NCI-H1930 (cell line): ENCODE measurements around the gene SLC4A8.

Source experiments
- DNase-seq, 2 experiments: peaks; one replicate each; lab custom pipeline; 2025; lab: John Stamatoyannopoulos, UW

SLC4A8 gene

GRCh38 chr12:51424662-51425539, at the start of gene SLC4A8:
SLC4A8 (plus strand) TSS chr12:51424831; CDS start chr12:51424988, 157 bp downstream.
- peak; percentile 91 to 96 for DNase-seq

GRCh38 chr12:51374856-51375255, 49.8 kb upstream of the SLC4A8 start:
- DNase-seq, result no peak

GRCh38 chr12:51377099-51377984, 47.3 kb upstream of the SLC4A8 start:
- no peak for DNase-seq

- no peak for DNase-seq
Observed at GRCh38 chr12:51378749-51379148, 45.9 kb upstream of the SLC4A8 start.

- no peak for DNase-seq
Observed at GRCh38 chr12:51379571-51379970, 45.1 kb upstream of the SLC4A8 start.

GRCh38 chr12:51381226-51382079, 43.2 kb upstream of the SLC4A8 start:
- no peak for DNase-seq

- DNase-seq, result no peak
Observed at GRCh38 chr12:51382173-51382572, 42.5 kb upstream of the SLC4A8 start.

- no peak for DNase-seq
Observed at GRCh38 chr12:51383269-51383905, 41.2 kb upstream of the SLC4A8 start.

GRCh38 chr12:51386351-51386750, 38.3 kb upstream of the SLC4A8 start:
- no peak for DNase-seq

GRCh38 chr12:51388069-51388799, 36.4 kb upstream of the SLC4A8 start:
- no peak for DNase-seq

GRCh38 chr12:51388846-51389245, 35.8 kb upstream of the SLC4A8 start:
- DNase-seq, result no peak

- DNase-seq, result no peak
Observed at GRCh38 chr12:51389302-51389999, 35.2 kb upstream of the SLC4A8 start.

- DNase-seq, result no peak
Observed at GRCh38 chr12:51390457-51390856, 34.2 kb upstream of the SLC4A8 start.

- no peak for DNase-seq
Observed at GRCh38 chr12:51390891-51391282, 33.7 kb upstream of the SLC4A8 start.

GRCh38 chr12:51391283-51392123, 33.1 kb upstream of the SLC4A8 start, which contains the start of gene GALNT6:
GALNT6 (minus strand) TSS chr12:51391406; CDS start chr12:51379781, 11,625 bp downstream.
- DNase-seq, result peak; percentile 4 to 50

GRCh38 chr12:51392556-51393237, 31.9 kb upstream of the SLC4A8 start:
- DNase-seq, result no peak

- DNase-seq, result no peak
Observed at GRCh38 chr12:51393676-51394545, 30.7 kb upstream of the SLC4A8 start.
